Measurements from ENCODE around the gene SDE2.

DNA sequence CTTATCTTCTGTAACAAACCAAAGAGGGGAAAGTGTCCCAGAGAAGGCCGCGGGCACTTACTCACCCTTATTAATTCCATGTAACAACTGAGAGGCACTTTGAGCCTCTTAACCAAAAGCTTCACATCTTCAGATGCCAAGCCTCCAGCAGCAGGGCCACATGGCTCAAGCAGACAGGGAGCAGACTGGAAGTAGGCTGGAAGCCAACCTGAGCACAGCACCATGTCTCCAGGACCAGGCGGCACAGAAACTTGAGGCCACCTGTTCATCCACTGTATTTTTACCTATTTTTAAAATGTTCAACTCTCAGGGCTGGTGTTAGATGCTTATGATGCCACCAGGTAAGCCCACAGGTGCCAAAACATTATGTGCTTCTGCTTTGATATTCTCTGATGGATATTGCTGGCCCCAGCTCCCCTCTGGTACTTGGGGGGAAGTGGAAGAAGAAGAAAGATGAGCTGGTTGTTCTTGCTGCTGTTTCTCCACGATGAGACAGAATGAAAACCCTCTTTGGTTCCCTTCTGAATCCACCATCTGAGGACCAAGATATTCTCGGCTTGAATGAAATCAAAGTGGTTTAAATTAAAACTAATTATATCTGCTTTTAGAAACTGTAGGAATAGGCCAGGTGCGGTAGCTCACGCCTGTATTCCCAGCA is 30.6 kb upstream of the SDE2 start:
- TF ChIP-seq, protein P1, sequence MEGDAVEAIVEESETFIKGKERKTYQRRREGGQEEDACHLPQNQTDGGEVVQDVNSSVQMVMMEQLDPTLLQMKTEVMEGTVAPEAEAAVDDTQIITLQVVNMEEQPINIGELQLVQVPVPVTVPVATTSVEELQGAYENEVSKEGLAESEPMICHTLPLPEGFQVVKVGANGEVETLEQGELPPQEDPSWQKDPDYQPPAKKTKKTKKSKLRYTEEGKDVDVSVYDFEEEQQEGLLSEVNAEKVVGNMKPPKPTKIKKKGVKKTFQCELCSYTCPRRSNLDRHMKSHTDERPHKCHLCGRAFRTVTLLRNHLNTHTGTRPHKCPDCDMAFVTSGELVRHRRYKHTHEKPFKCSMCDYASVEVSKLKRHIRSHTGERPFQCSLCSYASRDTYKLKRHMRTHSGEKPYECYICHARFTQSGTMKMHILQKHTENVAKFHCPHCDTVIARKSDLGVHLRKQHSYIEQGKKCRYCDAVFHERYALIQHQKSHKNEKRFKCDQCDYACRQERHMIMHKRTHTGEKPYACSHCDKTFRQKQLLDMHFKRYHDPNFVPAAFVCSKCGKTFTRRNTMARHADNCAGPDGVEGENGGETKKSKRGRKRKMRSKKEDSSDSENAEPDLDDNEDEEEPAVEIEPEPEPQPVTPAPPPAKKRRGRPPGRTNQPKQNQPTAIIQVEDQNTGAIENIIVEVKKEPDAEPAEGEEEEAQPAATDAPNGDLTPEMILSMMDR (IDR thresholded peaks at IDR 0.05): no peak
- no peak for TF ChIP-seq POLR2A (IDR thresholded peaks at IDR 0.05)

Data from transverse colon (tissue), 3 donors.